Skeletal muscle cell (primary cell): ENCODE measurements around the gene MSI1.
"Not testable (repeated sequence)": the region's sequence is repeated elsewhere in the genome, so short reads cannot be mapped to it uniquely, and the experiment has no call there.

Experiments used
- DNase-seq: peaks from one replicate; pipeline ENCODE4 v3.0.0-alpha.2; 2010; ENCODE audit warnings: low read depth
- H3K4me3 ChIP-seq: 2 replicates; pipeline ENCODE4 v1.5.1; 2011; ENCODE audit warnings: low read depth, mild to moderate bottlenecking, control low read depth, low read length, moderate library complexity

Gene MSI1

GRCh38 chr12:120361506-120362208, 7.3 kb downstream of the MSI1 start:
- DNase-seq, result peak; percentile 34
- H3K4me3 ChIP-seq, result peak overlapping the region; percentile 40

- no peak for DNase-seq
- no peak overlapping the region for H3K4me3 ChIP-seq
These were observed 9.8 kb downstream of the MSI1 start for GRCh38 chr12:120359128-120359527.

DNA sequence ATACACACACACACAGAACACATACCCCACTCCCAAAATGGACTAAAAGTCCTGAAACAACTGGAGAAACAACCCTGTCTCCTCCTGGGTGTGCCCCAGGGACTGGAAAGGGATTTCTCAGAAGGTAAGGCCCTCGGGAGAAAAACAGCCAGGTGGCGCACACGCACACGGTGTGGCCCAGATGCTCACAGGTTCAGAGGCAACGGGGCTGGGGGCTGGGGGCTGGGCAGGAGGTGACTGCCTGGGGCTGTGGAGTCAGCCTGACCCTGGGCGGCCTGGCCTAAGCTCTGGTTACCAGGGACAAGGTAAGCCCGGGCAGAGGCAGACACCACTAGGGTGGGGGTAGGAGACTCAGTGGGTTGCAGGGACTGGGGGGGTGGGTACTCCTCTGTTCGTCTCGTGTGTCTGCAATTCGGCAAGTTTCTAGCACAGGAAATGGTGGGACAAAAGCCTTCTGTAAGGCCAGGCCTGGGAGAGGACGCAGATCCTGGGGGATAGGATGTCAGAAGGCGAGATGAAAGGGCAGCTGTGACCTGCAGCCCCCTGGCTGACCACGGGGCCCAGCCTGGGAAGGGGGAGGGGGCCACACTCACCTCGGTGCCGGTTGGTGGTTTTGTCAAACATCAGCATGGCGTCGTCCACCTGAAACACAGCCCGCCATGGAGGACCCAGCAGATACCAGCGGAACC, 10.4 kb downstream of the MSI1 start:
- DNase-seq, result no peak
- H3K4me3 ChIP-seq, result no peak overlapping the region

DNA sequence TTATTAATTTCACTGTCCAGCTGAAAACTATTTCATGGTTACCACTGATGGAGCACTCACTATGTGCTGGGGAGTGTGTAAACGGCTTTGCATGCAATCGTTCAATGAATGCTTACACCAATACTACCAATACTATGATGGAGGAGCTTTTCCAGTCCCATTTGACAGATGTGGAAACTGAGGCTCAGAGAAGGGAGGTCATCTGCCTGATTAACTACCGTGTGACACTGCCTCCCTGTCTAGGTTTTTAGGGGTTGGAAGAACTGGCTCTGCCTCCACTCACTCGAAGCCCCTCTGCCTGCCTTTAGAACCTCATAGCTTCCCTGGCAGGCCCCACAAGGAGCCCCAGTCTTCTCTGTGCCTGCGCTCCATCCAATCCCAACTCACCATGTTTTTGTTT, 11.9 kb downstream of the MSI1 start:
- DNase-seq, result no peak
- no peak overlapping the region for H3K4me3 ChIP-seq

DNA sequence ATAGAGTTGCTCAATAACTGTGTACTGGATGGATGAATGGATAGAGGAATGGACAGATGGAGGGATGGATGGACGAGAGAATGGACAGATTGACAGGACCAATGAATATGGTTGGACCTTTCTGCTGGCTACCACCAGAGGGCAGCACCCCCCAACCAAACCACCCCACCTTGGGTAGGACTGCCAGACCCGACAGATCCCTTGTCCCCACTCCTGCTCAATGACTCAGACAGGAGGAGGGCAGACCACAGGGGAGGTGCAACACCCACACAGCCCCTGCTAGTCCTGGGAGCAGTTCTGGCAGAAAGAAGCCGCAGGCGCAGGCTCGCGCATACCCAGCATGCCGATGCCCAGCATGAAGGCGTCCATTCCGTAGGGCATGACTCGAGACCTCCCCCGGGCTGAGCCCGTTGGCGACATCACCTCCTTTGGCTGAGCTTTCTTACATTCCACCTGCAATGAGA, 12.4 kb downstream of the MSI1 start:
- H3K4me3 ChIP-seq, result no peak overlapping the region
- DNase-seq, result peak; percentile 67

DNA sequence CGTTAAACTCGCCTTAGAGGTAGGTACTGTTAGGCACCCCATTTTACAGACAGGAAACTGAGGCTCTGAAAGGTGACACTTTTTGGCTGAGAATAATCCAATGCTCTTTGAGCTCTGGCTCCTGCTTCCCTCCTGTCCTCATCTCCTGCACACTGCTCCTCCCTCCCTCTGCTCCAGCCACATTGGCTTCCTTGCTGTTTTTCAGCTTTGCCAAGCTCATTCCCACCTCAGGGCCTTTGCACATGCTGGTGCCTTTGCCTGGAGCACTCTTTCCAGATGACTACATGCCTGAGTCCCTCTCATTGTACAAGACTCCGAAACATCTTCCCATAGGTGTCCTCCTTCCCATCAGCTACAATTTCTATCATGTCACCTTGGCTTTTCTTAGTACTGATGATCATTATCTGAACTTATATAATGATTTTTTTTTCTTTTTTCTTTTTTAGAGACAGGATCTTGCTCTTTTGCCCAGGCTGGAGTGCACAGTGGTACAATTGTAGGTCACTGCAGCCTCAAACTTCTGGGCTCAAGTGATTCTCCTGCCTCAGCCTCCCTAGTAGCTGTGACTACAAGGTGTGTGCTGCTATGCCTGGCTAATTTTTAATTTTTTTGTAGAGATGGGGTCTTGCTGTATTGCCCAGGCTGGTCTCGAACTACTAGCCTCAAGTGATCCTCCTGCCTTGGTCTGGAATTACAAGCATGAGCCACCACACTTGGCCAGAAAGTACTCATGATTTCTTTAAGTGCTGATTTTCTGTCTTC, 15.2 kb downstream of the MSI1 start:
- DNase-seq, result no peak
- H3K4me3 ChIP-seq, result no peak overlapping the region

DNA sequence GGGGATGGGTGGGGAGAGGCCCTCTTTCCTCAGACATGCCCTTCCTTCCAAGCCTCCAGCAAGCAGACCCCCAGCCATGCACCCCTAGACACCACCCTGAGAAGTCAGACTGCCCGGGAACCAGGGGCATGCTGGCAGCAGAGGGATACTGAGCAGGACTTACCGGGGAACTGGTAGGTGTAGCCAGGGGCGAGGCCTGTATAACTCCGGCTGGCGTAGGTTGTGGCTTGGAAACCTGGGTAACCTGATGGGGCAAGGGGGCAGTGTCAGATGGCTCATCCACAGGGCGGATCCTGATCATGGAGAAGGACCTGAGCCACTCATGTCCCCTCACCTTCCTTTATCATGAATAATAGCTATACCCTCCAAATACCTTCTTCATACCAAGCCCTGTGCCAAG, 15.8 kb downstream of the MSI1 start:
- no peak for DNase-seq
- H3K4me3 ChIP-seq, result no peak overlapping the region

DNA sequence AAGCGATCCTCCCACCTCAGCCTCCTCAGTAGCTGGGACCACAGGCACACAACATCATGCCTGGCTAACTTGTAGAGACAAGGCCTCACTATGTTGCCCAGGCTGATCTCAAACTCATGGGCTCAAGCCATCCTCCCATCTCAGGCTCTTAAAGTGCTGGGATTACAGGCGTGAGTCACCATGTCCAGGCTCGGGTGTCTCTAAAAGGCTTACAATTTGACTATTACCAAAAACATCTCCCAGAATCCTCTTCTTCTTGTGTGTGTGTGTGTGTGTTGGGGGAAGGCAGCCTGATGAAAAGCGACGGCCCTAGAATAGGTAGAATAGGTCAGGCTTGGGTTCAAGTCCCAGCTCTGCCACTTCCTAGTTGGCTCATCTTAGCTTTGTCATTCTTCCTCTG, 16.8 kb downstream of the MSI1 start:
- DNase-seq, result no peak
- H3K4me3 ChIP-seq, result no peak overlapping the region

- H3K4me3 ChIP-seq, result no peak overlapping the region
- no peak for DNase-seq
These were observed 18.2 kb downstream of the MSI1 start for GRCh38 chr12:120350576-120351350.

DNA sequence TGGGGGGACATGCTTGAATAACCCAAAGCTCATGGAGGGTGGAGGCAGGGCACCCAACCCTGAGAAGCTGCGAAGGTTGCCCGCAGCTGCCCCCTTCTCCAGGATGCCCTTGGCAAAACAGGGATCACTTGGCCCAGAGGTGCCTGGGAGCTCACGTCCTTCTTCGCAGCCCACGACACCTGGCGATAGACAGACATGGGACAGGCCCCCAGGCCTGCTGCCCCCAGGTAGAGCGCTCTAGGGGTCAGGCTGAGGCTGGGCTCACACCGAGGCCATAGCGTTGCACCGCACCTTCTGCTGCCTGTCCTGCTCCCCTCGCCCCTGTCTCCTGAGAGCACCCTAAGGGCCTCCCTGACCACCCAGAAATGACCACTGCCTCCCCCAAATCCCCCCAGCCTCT, 21.2 kb downstream of the MSI1 start:
- H3K4me3 ChIP-seq, result no peak overlapping the region
- DNase-seq, result no peak

- H3K4me3 ChIP-seq, result no peak overlapping the region
- DNase-seq, result no peak
These were observed 22.3 kb downstream of the MSI1 start for GRCh38 chr12:120346681-120347080.

DNA sequence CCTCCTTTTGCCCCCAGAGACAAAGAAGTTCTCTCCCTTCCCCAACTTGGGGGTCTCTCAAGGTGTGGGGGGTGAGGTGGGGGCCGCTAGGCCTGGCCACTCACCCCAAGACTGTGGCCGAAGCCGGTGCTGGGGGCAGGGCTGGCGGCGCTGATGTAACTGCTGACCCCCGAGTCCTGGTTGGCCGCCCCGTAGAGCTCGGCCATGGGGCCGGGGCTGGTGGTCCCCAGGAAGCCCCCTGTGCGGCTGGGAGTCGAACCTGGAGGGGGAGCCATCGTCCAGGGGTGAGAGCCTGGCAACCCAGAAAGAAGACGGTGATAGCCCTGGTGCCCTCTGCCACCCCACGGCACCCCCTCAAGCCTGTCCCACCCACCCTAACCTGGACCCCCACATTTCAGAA, 22.9 kb downstream of the MSI1 start:
- DNase-seq, result no peak
- H3K4me3 ChIP-seq, result no peak overlapping the region

- no peak overlapping the region for H3K4me3 ChIP-seq
- no peak for DNase-seq
These were observed 25.3 kb downstream of the MSI1 start for GRCh38 chr12:120343692-120344091.

GRCh38 chr12:120343039-120343537, 25.9 kb downstream of the MSI1 start:
- DNase-seq, result no peak
- no peak overlapping the region for H3K4me3 ChIP-seq

GRCh38 chr12:120342175-120343038, 26.6 kb downstream of the MSI1 start:
- DNase-seq, result no peak
- H3K4me3 ChIP-seq, result no peak overlapping the region

DNA sequence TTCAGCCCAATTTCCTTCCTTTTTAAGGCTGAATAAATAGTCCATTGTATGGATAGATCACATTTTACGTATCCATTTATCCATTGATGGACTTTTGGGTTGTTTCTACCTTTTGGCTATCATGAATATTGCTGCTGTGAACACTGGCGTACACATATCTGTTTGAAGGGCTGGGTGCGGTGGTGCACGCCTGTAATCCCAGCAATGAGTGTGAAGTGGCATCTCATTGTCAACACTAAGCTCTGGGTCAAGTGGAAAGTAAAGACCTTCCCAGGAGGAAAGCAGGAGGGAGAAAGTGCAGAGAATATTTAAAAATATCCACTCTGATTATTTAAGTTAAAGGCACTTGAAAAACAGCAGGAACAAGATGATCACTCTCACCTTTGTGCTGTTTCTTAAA, 29.7 kb downstream of the MSI1 start:
- no peak overlapping the region for H3K4me3 ChIP-seq
- no peak for DNase-seq

GRCh38 chr12:120337730-120338129, 31.2 kb downstream of the MSI1 start:
- no peak for DNase-seq

DNA sequence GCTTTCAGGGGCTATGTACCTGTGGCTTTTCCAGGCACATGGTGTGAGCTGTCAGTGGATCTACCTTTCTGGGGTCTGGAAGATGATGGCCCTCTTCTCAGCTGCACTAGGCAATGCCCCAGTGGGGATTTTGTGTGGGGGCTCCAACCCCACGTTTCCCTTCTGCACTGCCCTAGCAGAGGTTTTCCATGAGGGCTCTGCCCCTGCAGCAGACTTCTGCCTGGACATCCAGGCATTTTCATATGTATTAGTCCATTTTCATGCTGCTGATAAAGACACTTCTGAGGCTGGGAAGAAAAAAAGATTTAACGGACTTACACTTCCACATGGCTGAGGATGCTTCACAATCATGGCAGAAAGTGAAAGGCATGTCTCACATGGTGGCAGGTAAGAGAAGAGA, 32.6 kb downstream of the MSI1 start:
- DNase-seq, H3K4me3 ChIP-seq: not testable (repeated sequence)

More at GRCh38 chr12:120337730-120338129, 31.2 kb downstream of the MSI1 start:
- H3K4me3 ChIP-seq, result no peak overlapping the region

DNA sequence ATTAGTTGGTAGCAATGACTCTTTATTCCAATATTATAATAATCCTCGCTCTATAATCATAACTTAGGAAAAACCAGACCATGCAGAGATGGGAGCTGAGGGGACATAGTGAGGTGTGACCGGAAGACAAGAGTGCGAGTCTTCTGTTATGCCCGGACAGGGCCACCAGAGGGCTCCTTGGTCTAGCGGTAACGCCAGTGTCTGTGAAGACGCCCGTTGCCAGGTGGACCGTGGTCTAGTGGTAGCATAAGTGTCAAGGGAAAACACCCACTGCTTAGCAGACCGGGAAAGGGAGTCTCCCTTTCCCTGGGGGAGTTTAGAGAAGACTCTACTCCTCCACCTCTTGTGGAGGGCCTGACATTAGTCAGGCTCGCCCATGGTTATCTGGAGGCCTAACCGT, 33.5 kb downstream of the MSI1 start:
- not testable (repeated sequence) for H3K4me3 ChIP-seq, DNase-seq
